Measurements from ENCODE around the gene PELO. TPM values are rescaled to one million over a fixed set of nuclear protein-coding genes. Genes with fewer than 3 reads are reported as not detected.

Gene PELO
- total RNA-seq, 2 donors from 2014 or later: 10.2 to 14.9 TPM

GRCh38 chr5:52767217-52767743 is 20.4 kb upstream of the PELO start:
- WGBS, 2 experiments (ENCODE audit: insufficient coverage in 1 of 2, insufficient read length in 1 of 2): 94 to 100% methylated on average over 1 to 2 of the region's 2 CpGs
- no peak for DNase-seq

DNA sequence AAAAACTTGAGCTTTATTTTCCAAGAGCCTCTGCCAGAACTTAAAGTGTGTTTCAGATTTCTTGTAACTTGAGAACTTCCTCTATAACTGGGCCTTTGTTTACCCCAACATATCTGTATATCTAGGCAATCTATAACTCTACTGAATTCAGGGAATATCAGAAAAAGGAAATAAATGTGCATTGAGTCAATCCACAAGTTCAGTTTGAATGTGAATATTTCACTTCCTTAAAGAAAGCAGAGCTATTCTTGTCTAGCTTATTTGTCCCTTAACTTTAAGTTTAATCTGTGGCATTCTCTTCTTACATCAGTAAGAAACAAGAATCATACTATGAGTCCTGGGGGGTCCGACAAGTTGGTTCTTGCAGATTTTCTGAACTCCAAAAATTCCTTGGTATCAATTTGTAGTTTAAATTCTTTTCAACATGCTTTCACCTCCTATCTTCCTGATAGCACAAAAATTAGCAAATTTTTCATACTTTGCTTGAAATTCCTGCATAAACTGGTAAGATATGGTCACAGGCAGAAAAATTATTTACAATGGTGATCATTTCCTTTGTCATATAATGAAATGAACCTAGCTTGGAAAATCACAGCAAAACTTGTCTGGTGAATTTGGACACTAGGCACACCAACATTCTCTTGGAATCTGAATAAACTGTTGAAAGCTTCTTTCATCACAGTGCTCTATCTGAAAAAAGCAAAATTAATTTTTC is 19.8 kb upstream of the PELO start:
- no peaks in the 10 kb centered on the region for H3K36me3 Mint-ChIP-seq (ENCODE audit: low read depth)

More at GRCh38 chr5:52767217-52767743, 20.4 kb upstream of the PELO start:
- H3K4me1 ChIP-seq (ENCODE audit: control insufficient read depth, insufficient read depth, low read length): no peaks in the 10 kb centered on the region
- no peaks in the 10 kb centered on the region for H3K36me3 Mint-ChIP-seq (ENCODE audit: low read depth)
- no peaks in the 10 kb centered on the region for H3K27me3 ChIP-seq (ENCODE audit: control insufficient read depth, insufficient read depth, low read length, poor library complexity, severe bottlenecking)
- no peak overlapping the region for H3K27ac Mint-ChIP-seq
- no peaks in the 10 kb centered on the region for H3K9me3 ChIP-seq (ENCODE audit: control insufficient read depth, low read length)
- no peak overlapping the region for H3K9ac ChIP-seq (ENCODE audit: extremely low read depth, low read length, poor library complexity, severe bottlenecking)
- no peak overlapping the region for H3K4me3 Mint-ChIP-seq
- H3K27ac ChIP-seq (ENCODE audit: low read depth, low read length): no peak overlapping the region
- no peaks in the 10 kb centered on the region for H3K4me1 Mint-ChIP-seq
- no peak overlapping the region for H3K4me3 ChIP-seq (ENCODE audit: low read length)
- TF ChIP-seq, protein P1, sequence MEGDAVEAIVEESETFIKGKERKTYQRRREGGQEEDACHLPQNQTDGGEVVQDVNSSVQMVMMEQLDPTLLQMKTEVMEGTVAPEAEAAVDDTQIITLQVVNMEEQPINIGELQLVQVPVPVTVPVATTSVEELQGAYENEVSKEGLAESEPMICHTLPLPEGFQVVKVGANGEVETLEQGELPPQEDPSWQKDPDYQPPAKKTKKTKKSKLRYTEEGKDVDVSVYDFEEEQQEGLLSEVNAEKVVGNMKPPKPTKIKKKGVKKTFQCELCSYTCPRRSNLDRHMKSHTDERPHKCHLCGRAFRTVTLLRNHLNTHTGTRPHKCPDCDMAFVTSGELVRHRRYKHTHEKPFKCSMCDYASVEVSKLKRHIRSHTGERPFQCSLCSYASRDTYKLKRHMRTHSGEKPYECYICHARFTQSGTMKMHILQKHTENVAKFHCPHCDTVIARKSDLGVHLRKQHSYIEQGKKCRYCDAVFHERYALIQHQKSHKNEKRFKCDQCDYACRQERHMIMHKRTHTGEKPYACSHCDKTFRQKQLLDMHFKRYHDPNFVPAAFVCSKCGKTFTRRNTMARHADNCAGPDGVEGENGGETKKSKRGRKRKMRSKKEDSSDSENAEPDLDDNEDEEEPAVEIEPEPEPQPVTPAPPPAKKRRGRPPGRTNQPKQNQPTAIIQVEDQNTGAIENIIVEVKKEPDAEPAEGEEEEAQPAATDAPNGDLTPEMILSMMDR (conservative IDR thresholded peaks at IDR 0.05): no peak
- no peaks in the 10 kb centered on the region for H3K27me3 Mint-ChIP-seq (ENCODE audit: insufficient read depth)
- no peaks in the 10 kb centered on the region for H3K36me3 ChIP-seq (ENCODE audit: control insufficient read depth, insufficient read depth, low read length)
- H3K9me3 Mint-ChIP-seq: no peaks in the 10 kb centered on the region

GRCh38 chr5:52769061-52769460 is 18.7 kb upstream of the PELO start:
- TF ChIP-seq, protein P1 (conservative IDR thresholded peaks at IDR 0.05): no peak
- DNase-seq: no peak
- 87 to 95% methylated on average over 5 of the region's 5 CpGs for WGBS, 2 experiments (ENCODE audit: insufficient coverage in 1 of 2, insufficient read length in 1 of 2)
- no peaks in the 10 kb centered on the region for H3K27me3 ChIP-seq (ENCODE audit: control insufficient read depth, insufficient read depth, low read length, poor library complexity, severe bottlenecking)
- H3K27ac ChIP-seq (ENCODE audit: low read depth, low read length): no peak overlapping the region
- Mint-ChIP-seq H3K9me3 (no peaks in the 10 kb centered on the region), H3K27ac (no peak overlapping the region), H3K27me3 (ENCODE audit: insufficient read depth) (no peaks in the 10 kb centered on the region), H3K36me3 (ENCODE audit: low read depth) (no peaks in the 10 kb centered on the region), H3K4me3 (no peak overlapping the region), H3K4me1 (peaks cover 2% of the 10 kb centered on the region)
- no peak overlapping the region for H3K4me3 ChIP-seq (ENCODE audit: low read length)
- no peaks in the 10 kb centered on the region for H3K9me3 ChIP-seq (ENCODE audit: control insufficient read depth, low read length)
- no peaks in the 10 kb centered on the region for H3K36me3 ChIP-seq (ENCODE audit: control insufficient read depth, insufficient read depth, low read length)
- no peaks in the 10 kb centered on the region for H3K4me1 ChIP-seq (ENCODE audit: control insufficient read depth, insufficient read depth, low read length)
- H3K9ac ChIP-seq (ENCODE audit: extremely low read depth, low read length, poor library complexity, severe bottlenecking): no peak overlapping the region

More for the DNA sequence above, 19.8 kb upstream of the PELO start:
- H3K27me3 ChIP-seq (ENCODE audit: control insufficient read depth, insufficient read depth, low read length, poor library complexity, severe bottlenecking): no peaks in the 10 kb centered on the region
- no peak overlapping the region for H3K9ac ChIP-seq (ENCODE audit: extremely low read depth, low read length, poor library complexity, severe bottlenecking)
- TF ChIP-seq, protein P1 (conservative IDR thresholded peaks at IDR 0.05): no peak
- H3K4me3 Mint-ChIP-seq: no peak overlapping the region
- 88% methylated on average over 1 of the region's 1 CpG; no CpG with 5 or more reads in 1 of the 2 experiments for WGBS, 2 experiments (ENCODE audit: insufficient coverage in 1 of 2, insufficient read length in 1 of 2)
- H3K36me3 ChIP-seq (ENCODE audit: control insufficient read depth, insufficient read depth, low read length): no peaks in the 10 kb centered on the region
- DNase-seq: no peak
- no peaks in the 10 kb centered on the region for H3K4me1 ChIP-seq (ENCODE audit: control insufficient read depth, insufficient read depth, low read length)
- no peaks in the 10 kb centered on the region for H3K9me3 Mint-ChIP-seq
- no peak overlapping the region for H3K27ac ChIP-seq (ENCODE audit: low read depth, low read length)
- no peaks in the 10 kb centered on the region for H3K4me1 Mint-ChIP-seq
- H3K9me3 ChIP-seq (ENCODE audit: control insufficient read depth, low read length): no peaks in the 10 kb centered on the region
- H3K27ac Mint-ChIP-seq: no peak overlapping the region
- no peak overlapping the region for H3K4me3 ChIP-seq (ENCODE audit: low read length)
- no peaks in the 10 kb centered on the region for H3K27me3 Mint-ChIP-seq (ENCODE audit: insufficient read depth)
